Testis (tissue), 3 donors: ENCODE results near the gene DNAAF8. TPM values are rescaled to one million over a fixed set of nuclear protein-coding genes. Genes with fewer than 3 reads are reported as not detected.

ENCODE experiments used
- DNase-seq: peaks from one replicate; pipeline ENCODE4 v3.0.0-alpha.2; 2019
- H3K27ac ChIP-seq, 2 donors: fragments of 200-600 bp; sonication (generic); one replicate each; pipeline ENCODE4 v1.5.1; 2019
- H3K27me3 ChIP-seq: fragments of 200-600 bp; sonication (generic); one replicate; pipeline ENCODE4 v1.5.1; 2019
- H3K36me3 ChIP-seq: fragments of 200-600 bp; sonication (generic); one replicate; pipeline ENCODE4 v1.5.1; 2017; ENCODE audit warnings: low read depth; ENCODE audit errors: missing control alignments
- H3K4me1 ChIP-seq: fragments of 200-600 bp; sonication (generic); one replicate; pipeline ENCODE4 v1.5.1; 2019
- H3K4me3 ChIP-seq, 2 donors: fragments of 200-600 bp; sonication (generic); one replicate each; pipeline ENCODE4 v1.5.1; 2017 to 2019
- H3K9me3 ChIP-seq: fragments of 200-600 bp; sonication (generic); one replicate; pipeline ENCODE4 v1.5.1; 2017
- CTCF ChIP-seq, 3 experiments: fragments of 450-650 bp in 2 of 3; fragments of 200-600 bp in 1 of 3; sonication (generic) in 1 of 3; IDR thresholded peaks; one replicate each; pipeline ENCODE4 v1.5.1; 2016 to 2019; ENCODE audit warnings: antibody characterized with exemption in 3 of 3, mild to moderate bottlenecking in 2 of 3, moderate library complexity in 1 of 3
- POLR2A ChIP-seq: fragments of 450-650 bp; IDR thresholded peaks from one replicate; pipeline ENCODE4 v1.6.1; 2017; ENCODE audit warnings: antibody characterized with exemption, mild to moderate bottlenecking, moderate library complexity
- WGBS, 2 donors: methylation state at CpG; one replicate each; pipeline ENCODE4 v1.1.5; 2018; 5-methylcytosine and 5-hydroxymethylcytosine counted together
- intact Hi-C: fragments of 100-400 bp; cut with DNase I; formaldehyde crosslinking; loops from one replicate; pipeline ENCODE4 v1.15.1; 2023; ENCODE audit warnings: low total_unique reads
- polyA plus RNA-seq: library from polyadenylated mRNA; stranded (reverse); fragments of 350-450 nt; fragmentation: Illumina TruSeq; extraction: RNeasy Lipid Tissue Mini Kit (QIAGEN cat#74804); gene quantifications from one replicate; pipeline ENCODE4 v1.2.3, GENCODE V29; 2014; ENCODE audit warnings: low read depth, low replicate concordance; ENCODE audit not compliant: insufficient read depth
- total RNA-seq, 2 donors: library from RNA; depleted of rRNA; stranded (reverse); fragments of >200 nt; gene quantifications; one replicate each; pipeline ENCODE4 v1.2.3, GENCODE V29; 2016

DNAAF8 gene
- total and polyA plus RNA-seq, 3 donors from 2014 or later, result 61.6 to 238 (median 70.0) TPM

- TF ChIP-seq POLR2A (no peak), CTCF (IDR thresholded peaks at IDR 0.05) (no peak)
- DNase-seq, result no peak
Measured at GRCh38 chr16:4771646-4772045, 37.3 kb downstream of the DNAAF8 start.

GRCh38 chr16:4772351-4772750 is 38.0 kb downstream of the DNAAF8 start:
- no peaks in the 10 kb centered on the region for H3K27me3 ChIP-seq
- peaks cover 7% of the 10 kb centered on the region for H3K4me1 ChIP-seq
- H3K4me3 ChIP-seq, result no peak overlapping the region
- no peaks in the 10 kb centered on the region for H3K36me3 ChIP-seq
- no peak overlapping the region for H3K27ac ChIP-seq
- TF ChIP-seq CTCF (IDR thresholded peaks at IDR 0.05), result no peak
- no peak for TF ChIP-seq POLR2A
- DNase-seq, result no peak
- no peaks in the 10 kb centered on the region for H3K9me3 ChIP-seq
- WGBS, 2 donors, result 79 to 88% methylated on average over 5 of the region's 5 CpGs
- intact Hi-C loops, result no loop called here

More at GRCh38 chr16:4771646-4772045, 37.3 kb downstream of the DNAAF8 start:
- Histone ChIP-seq H3K4me3 (no peak overlapping the region), H3K27me3 (no peaks in the 10 kb centered on the region), H3K9me3 (no peaks in the 10 kb centered on the region), H3K36me3 (no peaks in the 10 kb centered on the region), H3K27ac (no peak overlapping the region), H3K4me1 (peaks cover 8% of the 10 kb centered on the region)
- WGBS, 2 donors, result 63 to 65% methylated on average over 3 of the region's 3 CpGs
- intact Hi-C loops, result no loop called here

GRCh38 chr16:4775005-4775404 is 40.7 kb downstream of the DNAAF8 start:
- Histone ChIP-seq H3K27me3 (no peaks in the 10 kb centered on the region), H3K27ac (no peak overlapping the region), H3K4me1 (no peaks in the 10 kb centered on the region), H3K36me3 (no peaks in the 10 kb centered on the region), H3K9me3 (no peaks in the 10 kb centered on the region), H3K4me3 (no peak overlapping the region)
- DNase-seq, result no peak
- TF ChIP-seq CTCF (IDR thresholded peaks at IDR 0.05), result no peak
- 88 to 91% methylated on average over 5 to 6 of the region's 13 CpGs for WGBS, 2 donors
- intact Hi-C loops, result no loop called here

GRCh38 chr16:4776141-4776705 is 41.9 kb downstream of the DNAAF8 start:
- Histone ChIP-seq H3K27ac (no peak overlapping the region), H3K4me3 (no peak overlapping the region), H3K9me3 (no peaks in the 10 kb centered on the region), H3K36me3 (no peaks in the 10 kb centered on the region), H3K4me1 (no peaks in the 10 kb centered on the region), H3K27me3 (no peaks in the 10 kb centered on the region)
- intact Hi-C loops, result no loop called here
- no peak for DNase-seq
- 90 to 100% methylated on average over 2 of the region's 2 CpGs for WGBS, 2 donors
- TF ChIP-seq POLR2A (no peak), CTCF (IDR thresholded peaks at IDR 0.05) (no peak)

GRCh38 chr16:4777339-4778049 is 43.2 kb downstream of the DNAAF8 start:
- TF ChIP-seq CTCF (IDR thresholded peaks at IDR 0.05), result no peak
- TF ChIP-seq POLR2A, result no peak
- no peak overlapping the region for H3K27ac ChIP-seq
- WGBS, 2 donors, result 80 to 87% methylated on average over 7 to 17 of the region's 17 CpGs
- DNase-seq, result no peak
- no peaks in the 10 kb centered on the region for H3K9me3 ChIP-seq
- H3K27me3 ChIP-seq, result no peaks in the 10 kb centered on the region
- H3K4me3 ChIP-seq, result no peak overlapping the region
- no peaks in the 10 kb centered on the region for H3K4me1 ChIP-seq
- intact Hi-C loops, result no loop called here
- H3K36me3 ChIP-seq, result no peaks in the 10 kb centered on the region
